Esophagus (tissue), 2 donors: ENCODE data around the gene ZFPL1. TPM values are rescaled to one million over a fixed set of nuclear protein-coding genes. Genes with fewer than 3 reads are reported as not detected.

Experiments
- H3K27ac ChIP-seq, 2 donors: one replicate each; pipeline ENCODE4 v1.5.1; 2013; ENCODE audit warnings: low read depth in 2 of 2, mild to moderate bottlenecking in 2 of 2, inconsistent platforms in 1 of 2, low read length in 1 of 2, moderate library complexity in 1 of 2
- H3K27me3 ChIP-seq, 2 donors: one replicate each; pipeline ENCODE4 v1.6.1; 2013; ENCODE audit warnings: low read length in 2 of 2, control low read depth in 1 of 2, mild to moderate bottlenecking in 1 of 2; ENCODE audit not compliant: insufficient read depth in 2 of 2, control insufficient read depth in 1 of 2
- H3K36me3 ChIP-seq, 2 donors: one replicate each; pipeline ENCODE4 v1.6.1; 2013; ENCODE audit warnings: low read length in 1 of 2; ENCODE audit not compliant: control insufficient read depth in 2 of 2, insufficient read depth in 2 of 2
- H3K4me1 ChIP-seq, 2 donors: one replicate each; pipeline ENCODE4 v1.6.1; 2013; ENCODE audit warnings: low read length in 1 of 2; ENCODE audit not compliant: control insufficient read depth in 2 of 2, insufficient read depth in 2 of 2
- H3K4me3 ChIP-seq, 2 donors: one replicate each; pipeline ENCODE4 v1.5.1; 2013; ENCODE audit warnings: low read length in 2 of 2, mild to moderate bottlenecking in 2 of 2, low read depth in 1 of 2, moderate library complexity in 1 of 2
- H3K9me3 ChIP-seq, 2 donors: one replicate each; pipeline ENCODE4 v1.6.1; 2013; ENCODE audit warnings: mild to moderate bottlenecking in 2 of 2, low read depth in 1 of 2, low read length in 1 of 2, moderate library complexity in 1 of 2; ENCODE audit not compliant: control insufficient read depth in 2 of 2, insufficient read depth in 1 of 2
- WGBS, 2 donors: extraction: QIAGEN DNeasy Blood & Tissue Kit; methylation state at CpG; one replicate each; pipeline ENCODE4 v1.1.7; 2013; 5-methylcytosine and 5-hydroxymethylcytosine counted together
- polyA plus RNA-seq, 2 donors: library from polyadenylated mRNA; stranded (reverse); fragments of 200-250 nt; gene quantifications; one replicate each; pipeline ENCODE4 v1.2.3, GENCODE V29; 2013
- donor health status: healthy with polysubstance abuse.
- donor health status: Bipolar disorder and iron deficiency.

The ZFPL1 gene
- polyA plus RNA-seq, 2 donors: 30.6 to 30.9 TPM

DNA sequence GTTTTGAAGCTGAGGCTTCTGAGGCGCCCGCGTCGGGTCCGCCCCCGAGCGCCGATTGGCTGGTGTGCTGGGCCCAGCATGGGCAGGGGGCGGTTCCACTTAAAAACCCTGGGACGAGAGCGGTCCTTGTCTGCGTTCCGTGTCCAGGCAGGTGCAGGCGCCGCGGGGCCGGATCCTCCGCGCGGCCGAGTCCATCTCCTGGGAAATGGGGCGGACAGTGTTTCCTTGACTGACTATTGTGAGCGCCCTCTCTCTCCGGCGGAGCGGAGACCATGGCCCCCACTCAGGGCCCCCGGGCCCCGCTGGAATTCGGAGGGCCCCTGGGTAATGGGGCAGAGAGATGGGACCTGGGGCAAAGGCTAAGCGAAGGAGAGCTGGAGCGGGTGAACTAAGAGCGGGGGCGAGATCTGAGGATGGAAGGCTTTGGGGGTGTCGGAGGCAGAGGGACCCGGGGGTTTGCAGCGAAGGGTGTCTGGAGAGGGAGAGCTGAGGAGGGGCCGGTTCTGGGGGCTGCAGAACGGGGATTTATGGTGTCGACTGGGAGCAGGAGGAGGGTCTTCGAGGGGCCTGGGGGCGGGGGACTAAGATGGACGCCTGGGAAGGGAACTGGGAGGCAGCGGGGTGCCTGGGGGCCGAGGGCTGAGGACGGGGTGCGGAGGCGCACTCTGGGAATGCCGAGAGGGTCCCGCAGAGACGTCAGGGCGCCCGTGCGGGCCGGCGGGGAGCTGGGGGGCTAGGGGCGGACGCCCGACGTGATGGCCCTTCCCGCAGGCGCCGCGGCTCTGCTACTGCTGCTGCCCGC lies 27.9 kb downstream of the ZFPL1 start, which contains the start of gene TM7SF2:
TSS of gene TM7SF2 (plus strand) at position 129 of the 802 bp plus-strand sequence. CDS start at position 273, 144 bp downstream.
- 1% methylated on average over 43 to 64 of the region's 64 CpGs for WGBS, 2 donors
- Histone ChIP-seq H3K27ac (peak within 1 kb of the TSS; percentile 58 to 83), H3K4me1 (peaks cover 11 to 48% of the 10 kb centered on the region in 2 donors), H3K9me3 (no peaks in the 10 kb centered on the region), H3K27me3 (no peaks in the 10 kb centered on the region), H3K36me3 (peaks cover 0 to 40% of the 10 kb centered on the region in 2 donors), H3K4me3 (peak within 1 kb of the TSS; percentile 55 to 59)

DNA sequence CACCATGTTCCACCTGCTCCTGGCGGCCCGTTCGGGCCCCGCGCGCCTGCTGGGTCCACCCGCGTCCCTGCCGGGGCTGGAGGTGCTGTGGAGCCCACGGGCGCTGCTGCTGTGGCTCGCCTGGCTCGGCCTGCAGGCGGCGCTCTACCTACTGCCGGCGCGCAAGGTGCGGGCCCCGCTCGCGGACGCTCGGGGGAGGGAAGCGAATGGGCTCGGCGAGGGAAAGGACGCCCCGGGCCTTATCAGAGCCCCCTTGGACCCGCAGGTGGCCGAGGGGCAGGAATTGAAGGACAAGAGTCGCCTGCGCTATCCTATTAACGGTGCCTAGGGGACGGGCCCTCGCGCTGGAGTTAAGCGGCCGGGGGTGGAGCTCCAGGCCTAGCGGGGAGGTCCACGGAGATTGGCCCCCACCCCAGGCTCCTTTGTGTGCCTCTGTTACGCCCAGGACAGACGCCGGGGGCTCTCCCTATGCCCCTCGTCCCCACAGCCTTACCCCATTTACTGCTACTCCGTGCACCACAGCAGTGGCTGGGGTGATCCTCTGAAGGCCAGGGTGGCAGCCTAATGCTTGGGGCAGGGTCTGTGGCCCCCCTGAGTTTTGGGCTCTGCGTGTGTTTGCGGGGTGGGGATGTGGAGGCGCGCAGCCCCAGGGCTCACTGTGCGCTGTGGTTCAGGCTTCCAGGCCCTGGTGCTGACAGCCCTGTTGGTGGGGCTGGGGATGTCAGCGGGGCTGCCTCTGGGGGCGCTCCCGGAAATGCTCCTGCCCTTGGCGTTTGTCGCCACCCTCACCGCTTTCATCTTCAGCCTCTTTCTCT lies 28.7 kb downstream of the ZFPL1 start:
- Histone ChIP-seq H3K27me3 (no peaks in the 10 kb centered on the region), H3K36me3 (peaks cover 0 to 32% of the 10 kb centered on the region in 2 donors), H3K4me3 (peak overlapping the region; percentile 55 to 59), H3K9me3 (no peaks in the 10 kb centered on the region), H3K27ac (peak overlapping the region; percentile 58 to 80), H3K4me1 (peaks cover 11 to 48% of the 10 kb centered on the region in 2 donors)
- 1 to 3% methylated on average over 44 to 57 of the region's 57 CpGs for WGBS, 2 donors

DNA sequence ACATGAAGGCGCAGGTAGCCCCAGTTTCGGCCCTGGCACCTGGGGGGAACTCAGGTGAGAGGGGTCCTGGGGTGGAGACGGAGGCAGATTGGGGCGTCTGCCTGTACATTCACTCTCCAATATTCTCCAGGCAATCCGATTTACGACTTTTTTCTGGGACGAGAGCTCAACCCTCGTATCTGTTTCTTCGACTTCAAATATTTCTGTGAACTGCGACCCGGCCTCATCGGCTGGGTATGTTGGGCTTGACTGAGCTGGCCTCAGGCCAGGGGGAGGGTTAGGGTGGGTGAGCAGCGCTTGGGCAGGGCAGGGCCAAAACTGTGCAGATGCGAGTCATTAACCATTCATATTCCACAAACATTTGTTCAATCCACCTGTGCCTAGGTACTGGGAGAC lies 29.3 kb downstream of the ZFPL1 start:
- Histone ChIP-seq H3K9me3 (no peaks in the 10 kb centered on the region), H3K36me3 (peaks cover 0 to 26% of the 10 kb centered on the region in 2 donors), H3K4me1 (peaks cover 11 to 48% of the 10 kb centered on the region in 2 donors), H3K27me3 (no peaks in the 10 kb centered on the region), H3K4me3 (peak overlapping the region; percentile 55 to 59), H3K27ac (no peak overlapping the region)
- 16 to 18% methylated on average over 14 of the region's 14 CpGs for WGBS, 2 donors

GRCh38 chr11:65113839-65114238 lies 29.8 kb downstream of the ZFPL1 start:
- whole genome bisulfite sequencing, 2 donors: 52 to 74% methylated on average over 6 of the region's 6 CpGs
- peaks cover 0 to 22% of the 10 kb centered on the region in 2 donors for H3K36me3 ChIP-seq

GRCh38 chr11:65114538-65115171 lies 30.6 kb downstream of the ZFPL1 start:
- Histone ChIP-seq H3K4me1 (peaks cover 9 to 38% of the 10 kb centered on the region in 2 donors), H3K9me3 (no peaks in the 10 kb centered on the region), H3K27me3 (no peaks in the 10 kb centered on the region), H3K27ac (no peak overlapping the region), H3K36me3 (peaks cover 0 to 19% of the 10 kb centered on the region in 2 donors), H3K4me3 (no peak overlapping the region)
- WGBS, 2 donors: 84 to 87% methylated on average over 11 of the region's 11 CpGs

More at GRCh38 chr11:65113839-65114238, 29.8 kb downstream of the ZFPL1 start:
- no peaks in the 10 kb centered on the region for H3K9me3 ChIP-seq
- H3K4me1 ChIP-seq: peaks cover 11 to 45% of the 10 kb centered on the region in 2 donors
- no peak overlapping the region for H3K27ac ChIP-seq
- H3K27me3 ChIP-seq: no peaks in the 10 kb centered on the region
- H3K4me3 ChIP-seq: no peak overlapping the region

DNA sequence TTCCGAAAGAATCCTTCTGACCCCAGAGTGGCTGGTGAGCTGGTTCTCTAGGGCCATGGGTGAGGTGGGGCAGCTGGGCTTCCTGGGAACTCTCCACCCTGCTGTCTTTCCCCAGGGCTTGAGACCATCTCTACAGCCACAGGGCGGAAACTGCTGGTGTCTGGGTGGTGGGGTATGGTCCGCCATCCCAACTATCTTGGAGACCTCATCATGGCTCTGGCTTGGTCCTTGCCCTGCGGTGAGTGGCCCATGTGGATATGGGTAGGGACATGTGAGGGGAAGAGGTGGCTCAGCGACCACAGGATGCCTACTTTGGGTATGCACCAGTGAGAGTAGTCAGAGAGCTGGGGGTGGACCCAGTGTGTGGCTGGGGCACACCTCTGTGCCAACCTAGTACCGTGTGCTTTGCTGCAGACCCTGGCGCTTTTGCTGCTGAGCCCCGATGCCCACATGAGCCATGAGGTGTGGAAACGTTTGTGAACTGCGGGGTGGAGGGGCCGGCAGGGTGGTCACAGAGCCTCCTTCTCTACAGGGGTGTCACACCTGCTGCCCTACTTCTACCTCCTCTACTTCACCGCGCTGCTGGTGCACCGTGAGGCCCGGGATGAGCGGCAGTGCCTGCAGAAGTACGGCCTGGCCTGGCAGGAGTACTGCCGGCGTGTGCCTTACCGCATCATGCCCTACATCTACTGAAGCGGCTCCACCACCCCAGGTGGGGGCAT lies 31.5 kb downstream of the ZFPL1 start:
- Histone ChIP-seq H3K9me3 (no peaks in the 10 kb centered on the region), H3K27ac (peak overlapping the region in 1 of 2 donors; percentile 94), H3K4me3 (no peak overlapping the region), H3K4me1 (peaks cover 9 to 33% of the 10 kb centered on the region in 2 donors), H3K36me3 (peaks cover 0 to 23% of the 10 kb centered on the region in 2 donors), H3K27me3 (no peaks in the 10 kb centered on the region)
- 89 to 91% methylated on average over 21 of the region's 21 CpGs for WGBS, 2 donors

DNA sequence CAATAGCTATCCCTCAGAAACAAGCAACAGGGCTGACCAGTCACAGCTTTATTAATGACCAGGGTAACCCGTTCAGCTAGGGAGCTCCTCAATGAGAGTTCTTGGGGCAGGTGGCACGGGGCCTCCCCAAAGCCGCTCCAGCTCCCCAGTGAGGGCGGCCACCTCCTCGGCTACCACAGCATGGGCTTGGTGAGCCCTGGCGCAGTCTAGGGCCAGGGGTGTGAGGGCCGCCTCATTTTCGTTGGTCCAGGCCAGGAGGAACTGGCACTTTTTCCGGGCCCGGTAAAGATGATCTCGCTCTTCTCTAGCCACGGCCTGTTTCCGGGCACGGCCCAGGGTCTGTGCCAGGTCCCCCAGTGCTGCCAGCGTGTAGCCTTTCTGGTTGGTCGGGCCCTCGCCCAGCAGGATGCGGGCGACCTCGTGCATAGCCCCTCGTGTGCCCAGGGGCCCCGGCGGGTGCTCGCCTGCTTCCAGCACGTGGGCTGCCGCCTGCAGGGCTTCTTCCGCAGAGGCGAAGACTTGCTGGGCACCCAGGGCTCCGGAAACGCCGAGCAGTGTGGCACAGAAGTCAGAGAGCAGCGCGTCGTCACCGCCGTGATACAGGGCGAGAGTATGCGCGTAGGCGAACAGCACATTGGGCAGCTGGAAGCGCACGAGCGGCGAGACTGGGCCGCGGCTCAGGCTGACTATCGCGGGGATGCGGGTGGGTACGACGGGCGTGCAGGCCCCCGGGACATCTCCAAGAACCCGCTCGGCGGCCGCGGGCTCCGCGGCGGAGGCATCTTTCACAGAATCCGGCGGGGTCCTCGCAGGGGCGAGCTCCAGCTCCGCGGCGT lies 32.6 kb downstream of the ZFPL1 start:
- Histone ChIP-seq H3K4me3 (peak overlapping the region; percentile 67 to 90), H3K4me1 (peaks cover 9 to 29% of the 10 kb centered on the region in 2 donors), H3K27ac (peak overlapping the region; percentile 90 to 94), H3K27me3 (no peaks in the 10 kb centered on the region), H3K36me3 (peaks cover 0 to 23% of the 10 kb centered on the region in 2 donors), H3K9me3 (no peaks in the 10 kb centered on the region)
- 14 to 15% methylated on average over 68 of the region's 68 CpGs for WGBS, 2 donors

DNA sequence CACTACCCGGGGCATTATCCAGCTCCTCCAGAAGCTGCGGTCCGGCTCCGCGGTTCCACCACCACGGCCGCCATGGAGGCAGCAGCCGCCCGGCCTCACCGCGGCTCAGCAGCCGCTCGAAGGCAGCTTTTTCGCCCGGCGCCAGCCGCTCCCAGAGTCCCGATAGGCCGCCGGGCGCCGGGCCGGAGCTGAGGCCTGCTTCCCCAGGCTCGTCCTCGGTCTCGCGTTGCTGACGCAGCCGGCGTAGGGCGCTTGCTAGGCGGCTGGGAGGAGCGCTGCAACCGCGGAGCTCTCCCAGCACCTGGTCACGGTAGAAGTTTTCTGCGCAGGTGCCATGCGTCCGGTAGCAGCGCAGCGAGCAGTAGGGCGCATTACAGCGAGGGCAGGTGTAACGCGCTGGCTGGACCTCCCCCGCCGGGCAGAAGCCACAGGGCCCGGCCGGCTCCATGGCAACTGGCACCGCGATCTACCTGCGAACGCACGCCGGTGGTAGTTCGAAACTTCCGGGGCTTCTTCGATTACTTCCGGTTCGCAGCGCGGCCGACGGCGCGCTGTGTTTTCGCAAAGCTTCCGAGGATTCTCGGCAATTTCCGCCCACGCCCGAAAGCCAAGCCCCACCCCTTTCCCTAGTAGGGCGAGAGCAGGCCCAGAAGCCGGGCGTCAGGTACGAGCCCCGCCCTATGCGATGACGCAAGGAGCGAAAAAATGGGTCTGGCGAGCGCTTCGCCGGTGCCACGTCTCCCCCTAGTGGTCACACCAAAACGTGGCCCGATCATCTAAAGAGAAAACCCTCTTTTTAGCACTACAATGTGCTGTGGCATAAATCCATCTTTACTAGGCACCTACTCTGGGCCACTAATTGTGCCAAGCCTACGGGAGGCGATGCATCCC lies 33.4 kb downstream of the ZFPL1 start, which contains the start of gene ZNHIT2:
TSS of gene ZNHIT2 (minus strand) at position 496 of the 891 bp plus-strand sequence. CDS start at position 448, 48 bp downstream.
- no peaks in the 10 kb centered on the region for H3K27me3 ChIP-seq
- peak within 1 kb of the TSS; percentile 67 to 90 for H3K4me3 ChIP-seq
- peak within 1 kb of the TSS; percentile 90 to 94 for H3K27ac ChIP-seq
- peaks cover 0 to 23% of the 10 kb centered on the region in 2 donors for H3K36me3 ChIP-seq
- peaks cover 9 to 25% of the 10 kb centered on the region in 2 donors for H3K4me1 ChIP-seq
- H3K9me3 ChIP-seq: no peaks in the 10 kb centered on the region
- 0 to 1% methylated on average over 88 to 89 of the region's 89 CpGs for WGBS, 2 donors
